HEK293 (cell line): Measurements from ENCODE around the gene ALOX15B.
A peak's percentile ranks its signal among the peaks of the same experiment; 100 is the strongest.

Source experiments
- BCL11B ChIP-seq: fragments of 450-650 bp; formaldehyde crosslinking; IDR thresholded peaks from 2 replicates; pipeline ENCODE4 v1.5.1; 2016; ENCODE audit warnings: low read depth, missing biosample characterization, missing genetic modification characterization
- EGR2 ChIP-seq: fragments of 450-650 bp; formaldehyde crosslinking; IDR thresholded peaks from 2 replicates; pipeline ENCODE4 v1.5.1; 2016; ENCODE audit warnings: low read depth, missing biosample characterization, missing genetic modification characterization
- SP7 ChIP-seq: fragments of 450-650 bp; formaldehyde crosslinking; IDR thresholded peaks from 2 replicates; pipeline ENCODE4 v1.5.1; 2016; ENCODE audit warnings: missing biosample characterization, missing genetic modification characterization
- ZBTB1 ChIP-seq: fragments of 450-650 bp; formaldehyde crosslinking; IDR thresholded peaks from 2 replicates; pipeline ENCODE4 v1.5.1; 2016; ENCODE audit warnings: missing biosample characterization, missing genetic modification characterization
- ZEB2 ChIP-seq: fragments of 450-650 bp; formaldehyde crosslinking; IDR thresholded peaks from 2 replicates; pipeline ENCODE4 v1.5.1; 2016; ENCODE audit warnings: missing biosample characterization, missing genetic modification characterization
- ZFP37 ChIP-seq: fragments of 450-650 bp; formaldehyde crosslinking; IDR thresholded peaks from 2 replicates; pipeline ENCODE4 v1.5.1; 2016; ENCODE audit warnings: missing biosample characterization, missing genetic modification characterization
- ZNF138 ChIP-seq: fragments of 450-650 bp; formaldehyde crosslinking; IDR thresholded peaks from 2 replicates; pipeline ENCODE4 v1.5.1; 2016; ENCODE audit warnings: missing biosample characterization, missing genetic modification characterization, borderline replicate concordance
- ZNF16 ChIP-seq: fragments of 450-650 bp; formaldehyde crosslinking; IDR thresholded peaks from 2 replicates; pipeline ENCODE4 v1.5.1; 2016; ENCODE audit warnings: low read depth, missing biosample characterization, missing genetic modification characterization
- ZNF169 ChIP-seq: fragments of 450-650 bp; formaldehyde crosslinking; IDR thresholded peaks from 2 replicates; pipeline ENCODE4 v1.5.1; 2016; ENCODE audit warnings: missing biosample characterization, missing genetic modification characterization
- ZNF175 ChIP-seq: fragments of 450-650 bp; formaldehyde crosslinking; IDR thresholded peaks from 2 replicates; pipeline ENCODE4 v1.5.1; 2016; ENCODE audit warnings: missing biosample characterization, missing genetic modification characterization
- ZNF239 ChIP-seq: fragments of 450-650 bp; formaldehyde crosslinking; IDR thresholded peaks from 2 replicates; pipeline ENCODE4 v1.5.1; 2016; ENCODE audit warnings: missing biosample characterization, missing genetic modification characterization
- ZNF266 ChIP-seq: fragments of 450-650 bp; formaldehyde crosslinking; IDR thresholded peaks from 2 replicates; pipeline ENCODE4 v1.5.1; 2016; ENCODE audit warnings: missing biosample characterization, missing genetic modification characterization, low read depth
- ZNF292 ChIP-seq: fragments of 450-650 bp; formaldehyde crosslinking; IDR thresholded peaks from 2 replicates; pipeline ENCODE4 v1.5.1; 2016; ENCODE audit warnings: low read depth, missing biosample characterization, missing genetic modification characterization, borderline replicate concordance
- ZNF37A ChIP-seq: fragments of 450-650 bp; IDR thresholded peaks from 2 replicates; pipeline ENCODE4 v1.5.1; 2018; ENCODE audit warnings: missing biosample characterization, missing genetic modification characterization
- ZNF416 ChIP-seq: fragments of 450-650 bp; formaldehyde crosslinking; IDR thresholded peaks from 2 replicates; pipeline ENCODE4 v1.5.1; 2016; ENCODE audit warnings: missing biosample characterization, missing genetic modification characterization
- ZNF423 ChIP-seq: fragments of 450-650 bp; formaldehyde crosslinking; IDR thresholded peaks from 2 replicates; pipeline ENCODE4 v1.5.1; 2016; ENCODE audit warnings: missing biosample characterization, missing genetic modification characterization
- ZNF548 ChIP-seq: fragments of 450-650 bp; formaldehyde crosslinking; IDR thresholded peaks from 2 replicates; pipeline ENCODE4 v1.5.1; 2016; ENCODE audit warnings: missing biosample characterization, missing genetic modification characterization
- ZNF549 ChIP-seq: fragments of 450-650 bp; IDR thresholded peaks from 2 replicates; pipeline ENCODE4 v1.5.1; 2018; ENCODE audit warnings: missing biosample characterization, missing genetic modification characterization, mild to moderate bottlenecking, inconsistent platforms, moderate library complexity
- ZNF555 ChIP-seq: fragments of 450-650 bp; formaldehyde crosslinking; conservative IDR thresholded peaks from 2 replicates; pipeline ENCODE4 v1.5.1; 2017; ENCODE audit warnings: missing biosample characterization, mild to moderate bottlenecking, missing genetic modification characterization, inconsistent platforms
- ZNF561 ChIP-seq: fragments of 450-650 bp; IDR thresholded peaks from 2 replicates; pipeline ENCODE4 v1.5.1; 2018; ENCODE audit warnings: missing biosample characterization, missing genetic modification characterization, borderline replicate concordance
- ZNF596 ChIP-seq: fragments of 450-650 bp; IDR thresholded peaks from 2 replicates; pipeline ENCODE4 v1.5.0; 2018; ENCODE audit warnings: missing biosample characterization, mild to moderate bottlenecking, missing genetic modification characterization, moderate library complexity
- ZNF624 ChIP-seq: fragments of 450-650 bp; formaldehyde crosslinking; IDR thresholded peaks from 2 replicates; pipeline ENCODE4 v1.5.1; 2017; ENCODE audit warnings: missing biosample characterization, missing genetic modification characterization
- ZNF677 ChIP-seq: fragments of 450-650 bp; IDR thresholded peaks from 2 replicates; pipeline ENCODE4 v1.5.0; 2018; ENCODE audit warnings: missing biosample characterization, mild to moderate bottlenecking, missing genetic modification characterization, moderate library complexity
- ZNF76 ChIP-seq: fragments of 450-650 bp; formaldehyde crosslinking; IDR thresholded peaks from 2 replicates; pipeline ENCODE4; 2016; ENCODE audit warnings: low read depth, missing biosample characterization, missing genetic modification characterization, borderline replicate concordance
- ZNF785 ChIP-seq: fragments of 450-650 bp; formaldehyde crosslinking; IDR thresholded peaks from 2 replicates; pipeline ENCODE4 v1.5.1; 2016; ENCODE audit warnings: missing biosample characterization, missing genetic modification characterization
- ZNF791 ChIP-seq: fragments of 450-650 bp; formaldehyde crosslinking; IDR thresholded peaks from 2 replicates; pipeline ENCODE4 v1.5.1; 2016; ENCODE audit warnings: missing biosample characterization, missing genetic modification characterization
- ZNF843 ChIP-seq: fragments of 450-650 bp; formaldehyde crosslinking; IDR thresholded peaks from 2 replicates; pipeline ENCODE4 v1.5.1; 2016; ENCODE audit warnings: missing biosample characterization, missing genetic modification characterization
- ZXDB ChIP-seq: fragments of 450-650 bp; formaldehyde crosslinking; IDR thresholded peaks from 2 replicates; pipeline ENCODE4 v1.5.1; 2016; ENCODE audit warnings: missing biosample characterization, missing genetic modification characterization
- TF ChIP-seq, protein P1 (sequence below): fragments of 450-650 bp; formaldehyde crosslinking; IDR thresholded peaks from 2 replicates; pipeline ENCODE4; 2016; ENCODE audit warnings: missing biosample characterization, missing genetic modification characterization
- TF ChIP-seq, protein P2 (sequence below): fragments of 450-650 bp; formaldehyde crosslinking; IDR thresholded peaks from 2 replicates; pipeline ENCODE4 v1.5.1; 2016; ENCODE audit warnings: missing biosample characterization, missing genetic modification characterization
- TF ChIP-seq, protein P3 (sequence below): fragments of 450-650 bp; formaldehyde crosslinking; IDR thresholded peaks from 2 replicates; pipeline ENCODE4 v1.5.1; 2017; ENCODE audit warnings: missing biosample characterization, missing genetic modification characterization
- TF ChIP-seq, protein P4 (sequence below): fragments of 450-650 bp; formaldehyde crosslinking; IDR thresholded peaks from 2 replicates; pipeline ENCODE4 v1.5.1; 2016; ENCODE audit warnings: missing biosample characterization, missing genetic modification characterization, low read depth
- TF ChIP-seq, protein P5 (sequence below): fragments of 450-650 bp; formaldehyde crosslinking; IDR thresholded peaks from 2 replicates; pipeline ENCODE4 v1.5.1; 2017; ENCODE audit warnings: missing biosample characterization, mild to moderate bottlenecking, missing genetic modification characterization, moderate library complexity

Gene ALOX15B

DNA sequence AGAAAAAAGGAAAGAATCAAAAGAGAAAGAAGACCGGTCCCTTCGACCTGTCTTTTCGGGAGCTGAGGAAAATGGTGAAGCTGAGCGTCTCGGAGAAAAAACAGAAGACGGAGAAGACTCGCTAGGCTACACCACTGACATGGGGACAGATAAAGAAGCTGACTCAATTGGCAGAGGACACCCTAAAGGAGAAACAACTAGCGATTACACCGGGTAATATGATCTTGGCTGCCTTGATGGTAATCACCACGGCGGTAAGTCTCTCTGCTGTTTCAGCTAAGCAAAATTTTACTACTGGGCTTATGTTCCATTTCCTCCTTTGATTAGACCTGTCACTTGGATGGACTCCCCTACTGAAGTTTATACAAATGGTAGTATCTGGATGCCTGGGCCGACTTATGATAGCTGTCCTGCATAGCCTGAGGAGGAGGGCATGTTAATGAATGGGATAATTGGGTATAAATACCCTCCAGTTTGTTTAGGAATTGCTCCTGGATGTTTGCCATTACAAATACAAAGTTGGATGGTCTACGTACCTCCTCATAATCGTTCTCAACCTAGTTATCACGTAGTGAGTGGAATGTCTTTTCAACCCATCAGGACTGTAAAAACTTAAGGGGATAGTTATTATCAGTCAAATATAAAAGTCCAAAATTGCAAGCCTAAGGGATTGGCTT, 24.1 kb downstream of the ALOX15B start (continued):
- no peak for TF ChIP-seq ZBTB1 (tag by site-specific recombination)
- TF ChIP-seq ZNF423: no peak
- peak; percentile 86 for TF ChIP-seq ZNF843 (tag by site-specific recombination)
- TF ChIP-seq ZNF169 (tag by site-specific recombination): no peak
- no peak for TF ChIP-seq ZNF555 (tag by site-specific recombination)
- no peak for TF ChIP-seq ZNF239 (tag by site-specific recombination)
- no peak for TF ChIP-seq EGR2 (tag by site-specific recombination)
- TF ChIP-seq ZNF76 (tag by site-specific recombination): no peak
- no peak for TF ChIP-seq ZXDB (tag by site-specific recombination)
- TF ChIP-seq, protein P1, sequence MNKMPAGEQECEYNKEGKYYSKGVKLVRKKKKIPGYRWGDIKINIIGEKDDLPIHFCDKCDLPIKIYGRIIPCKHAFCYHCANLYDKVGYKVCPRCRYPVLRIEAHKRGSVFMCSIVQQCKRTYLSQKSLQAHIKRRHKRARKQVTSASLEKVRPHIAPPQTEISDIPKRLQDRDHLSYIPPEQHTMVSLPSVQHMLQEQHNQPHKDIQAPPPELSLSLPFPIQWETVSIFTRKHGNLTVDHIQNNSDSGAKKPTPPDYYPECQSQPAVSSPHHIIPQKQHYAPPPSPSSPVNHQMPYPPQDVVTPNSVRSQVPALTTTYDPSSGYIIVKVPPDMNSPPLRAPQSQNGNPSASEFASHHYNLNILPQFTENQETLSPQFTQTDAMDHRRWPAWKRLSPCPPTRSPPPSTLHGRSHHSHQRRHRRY (tag by site-specific recombination): no peak
- TF ChIP-seq ZNF561: 0 out of 2 replicates have a peak, but pooled peaks have one; percentile 31
- no peak for TF ChIP-seq ZNF677
- TF ChIP-seq ZNF16: no peak
- no peak for TF ChIP-seq ZNF292 (tag by site-specific recombination)
- TF ChIP-seq ZNF138 (tag by site-specific recombination): no peak
- TF ChIP-seq, protein P2, sequence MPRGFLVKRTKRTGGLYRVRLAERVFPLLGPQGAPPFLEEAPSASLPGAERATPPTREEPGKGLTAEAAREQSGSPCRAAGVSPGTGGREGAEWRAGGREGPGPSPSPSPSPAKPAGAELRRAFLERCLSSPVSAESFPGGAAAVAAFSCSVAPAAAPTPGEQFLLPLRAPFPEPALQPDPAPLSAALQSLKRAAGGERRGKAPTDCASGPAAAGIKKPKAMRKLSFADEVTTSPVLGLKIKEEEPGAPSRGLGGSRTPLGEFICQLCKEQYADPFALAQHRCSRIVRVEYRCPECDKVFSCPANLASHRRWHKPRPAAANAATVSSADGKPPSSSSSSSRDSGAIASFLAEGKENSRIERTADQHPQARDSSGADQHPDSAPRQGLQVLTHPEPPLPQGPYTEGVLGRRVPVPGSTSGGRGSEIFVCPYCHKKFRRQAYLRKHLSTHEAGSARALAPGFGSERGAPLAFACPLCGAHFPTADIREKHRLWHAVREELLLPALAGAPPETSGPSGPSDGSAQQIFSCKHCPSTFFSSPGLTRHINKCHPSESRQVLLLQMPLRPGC: peak; percentile 66; the same call in 1 of the 2 replicates
- TF ChIP-seq SP7: peak; percentile 89
- TF ChIP-seq, protein P3, sequence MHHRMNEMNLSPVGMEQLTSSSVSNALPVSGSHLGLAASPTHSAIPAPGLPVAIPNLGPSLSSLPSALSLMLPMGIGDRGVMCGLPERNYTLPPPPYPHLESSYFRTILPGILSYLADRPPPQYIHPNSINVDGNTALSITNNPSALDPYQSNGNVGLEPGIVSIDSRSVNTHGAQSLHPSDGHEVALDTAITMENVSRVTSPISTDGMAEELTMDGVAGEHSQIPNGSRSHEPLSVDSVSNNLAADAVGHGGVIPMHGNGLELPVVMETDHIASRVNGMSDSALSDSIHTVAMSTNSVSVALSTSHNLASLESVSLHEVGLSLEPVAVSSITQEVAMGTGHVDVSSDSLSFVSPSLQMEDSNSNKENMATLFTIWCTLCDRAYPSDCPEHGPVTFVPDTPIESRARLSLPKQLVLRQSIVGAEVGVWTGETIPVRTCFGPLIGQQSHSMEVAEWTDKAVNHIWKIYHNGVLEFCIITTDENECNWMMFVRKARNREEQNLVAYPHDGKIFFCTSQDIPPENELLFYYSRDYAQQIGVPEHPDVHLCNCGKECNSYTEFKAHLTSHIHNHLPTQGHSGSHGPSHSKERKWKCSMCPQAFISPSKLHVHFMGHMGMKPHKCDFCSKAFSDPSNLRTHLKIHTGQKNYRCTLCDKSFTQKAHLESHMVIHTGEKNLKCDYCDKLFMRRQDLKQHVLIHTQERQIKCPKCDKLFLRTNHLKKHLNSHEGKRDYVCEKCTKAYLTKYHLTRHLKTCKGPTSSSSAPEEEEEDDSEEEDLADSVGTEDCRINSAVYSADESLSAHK (tag by site-specific recombination): peak; percentile 55; the same call in 1 of the 2 replicates
- TF ChIP-seq ZNF624: no peak
- TF ChIP-seq BCL11B (tag by site-specific recombination): no peak
- TF ChIP-seq, protein P4, sequence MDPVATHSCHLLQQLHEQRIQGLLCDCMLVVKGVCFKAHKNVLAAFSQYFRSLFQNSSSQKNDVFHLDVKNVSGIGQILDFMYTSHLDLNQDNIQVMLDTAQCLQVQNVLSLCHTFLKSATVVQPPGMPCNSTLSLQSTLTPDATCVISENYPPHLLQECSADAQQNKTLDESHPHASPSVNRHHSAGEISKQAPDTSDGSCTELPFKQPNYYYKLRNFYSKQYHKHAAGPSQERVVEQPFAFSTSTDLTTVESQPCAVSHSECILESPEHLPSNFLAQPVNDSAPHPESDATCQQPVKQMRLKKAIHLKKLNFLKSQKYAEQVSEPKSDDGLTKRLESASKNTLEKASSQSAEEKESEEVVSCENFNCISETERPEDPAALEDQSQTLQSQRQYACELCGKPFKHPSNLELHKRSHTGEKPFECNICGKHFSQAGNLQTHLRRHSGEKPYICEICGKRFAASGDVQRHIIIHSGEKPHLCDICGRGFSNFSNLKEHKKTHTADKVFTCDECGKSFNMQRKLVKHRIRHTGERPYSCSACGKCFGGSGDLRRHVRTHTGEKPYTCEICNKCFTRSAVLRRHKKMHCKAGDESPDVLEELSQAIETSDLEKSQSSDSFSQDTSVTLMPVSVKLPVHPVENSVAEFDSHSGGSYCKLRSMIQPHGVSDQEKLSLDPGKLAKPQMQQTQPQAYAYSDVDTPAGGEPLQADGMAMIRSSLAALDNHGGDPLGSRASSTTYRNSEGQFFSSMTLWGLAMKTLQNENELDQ: no peak
- no peak for TF ChIP-seq ZNF416
- TF ChIP-seq ZFP37: no peak
- no peak for TF ChIP-seq ZNF548 (tag by site-specific recombination)
- TF ChIP-seq ZNF37A (tag by site-specific recombination): no peak
- TF ChIP-seq ZNF791: no peak
- TF ChIP-seq, protein P5, sequence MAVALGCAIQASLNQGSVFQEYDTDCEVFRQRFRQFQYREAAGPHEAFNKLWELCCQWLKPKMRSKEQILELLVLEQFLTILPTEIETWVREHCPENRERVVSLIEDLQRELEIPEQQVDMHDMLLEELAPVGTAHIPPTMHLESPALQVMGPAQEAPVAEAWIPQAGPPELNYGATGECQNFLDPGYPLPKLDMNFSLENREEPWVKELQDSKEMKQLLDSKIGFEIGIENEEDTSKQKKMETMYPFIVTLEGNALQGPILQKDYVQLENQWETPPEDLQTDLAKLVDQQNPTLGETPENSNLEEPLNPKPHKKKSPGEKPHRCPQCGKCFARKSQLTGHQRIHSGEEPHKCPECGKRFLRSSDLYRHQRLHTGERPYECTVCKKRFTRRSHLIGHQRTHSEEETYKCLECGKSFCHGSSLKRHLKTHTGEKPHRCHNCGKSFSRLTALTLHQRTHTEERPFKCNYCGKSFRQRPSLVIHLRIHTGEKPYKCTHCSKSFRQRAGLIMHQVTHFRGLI (tag by site-specific recombination): no peak
- TF ChIP-seq ZNF549 (tag by site-specific recombination): no peak
- no peak for TF ChIP-seq ZNF596 (tag by site-specific recombination)
- TF ChIP-seq ZNF785 (tag by site-specific recombination): no peak
- TF ChIP-seq ZEB2: no peak
- no peak for TF ChIP-seq ZNF266 (tag by site-specific recombination)
- no peak for TF ChIP-seq ZNF175 (tag by site-specific recombination)
